Loucy (cell line): ENCODE data around the gene RSPRY1.
A peak's percentile ranks its signal among the peaks of the same experiment; 100 is the strongest.
"Not testable (repeated sequence)": the region's sequence is repeated elsewhere in the genome, so short reads cannot be mapped to it uniquely, and the experiment has no call there.

Experiments used
- H2AFZ ChIP-seq: fragments of 200-600 bp; sonication (generic); 2 replicates; pipeline ENCODE4 v1.6.0; 2016; ENCODE audit warnings: antibody characterized with exemption, mild to moderate bottlenecking, low read length, moderate library complexity
- H3F3A ChIP-seq: fragments of 200-600 bp; 2 replicates; pipeline ENCODE4 v1.6.0; 2016; ENCODE audit warnings: antibody characterized with exemption, low read depth, mild to moderate bottlenecking
- H3K27me3 ChIP-seq: fragments of 200-600 bp; sonication (generic); 2 replicates; pipeline ENCODE4 v1.6.1; 2014; ENCODE audit warnings: low read length, mild to moderate bottlenecking; ENCODE audit not compliant: insufficient read depth, poor library complexity, severe bottlenecking
- H3K36me3 ChIP-seq: fragments of 200-600 bp; sonication (generic); 2 replicates; pipeline ENCODE4 v1.6.1; 2016; ENCODE audit warnings: low read length; ENCODE audit not compliant: insufficient read depth
- H3K4me1 ChIP-seq: fragments of 200-600 bp; sonication (generic); 2 replicates; pipeline ENCODE4 v1.5.1; 2014; ENCODE audit warnings: low read length, mild to moderate bottlenecking; ENCODE audit not compliant: insufficient read depth, poor library complexity, severe bottlenecking
- H3K4me2 ChIP-seq: fragments of 200-600 bp; sonication (generic); 2 replicates; pipeline ENCODE4 v1.6.0; 2014; ENCODE audit warnings: antibody characterized with exemption, low read length, low read depth, mild to moderate bottlenecking; ENCODE audit not compliant: poor library complexity, severe bottlenecking
- H3K4me3 ChIP-seq: fragments of 200-600 bp; sonication (generic); 2 replicates; pipeline ENCODE4 v1.5.1; 2014; ENCODE audit warnings: low read length, mild to moderate bottlenecking, mixed read lengths; ENCODE audit not compliant: poor library complexity, severe bottlenecking
- H3K79me2 ChIP-seq: fragments of 200-600 bp; sonication (generic); 2 replicates; pipeline ENCODE4 v1.6.1; 2014; ENCODE audit warnings: low read length; ENCODE audit not compliant: insufficient read depth
- H3K9ac ChIP-seq: fragments of 200-600 bp; sonication (generic); 2 replicates; pipeline ENCODE4 v1.6.0; 2014; ENCODE audit warnings: mild to moderate bottlenecking, low read depth, low read length, moderate library complexity; ENCODE audit not compliant: poor library complexity, severe bottlenecking
- H3K9me2 ChIP-seq: fragments of 200-600 bp; sonication (generic); replicated peaks from 2 replicates; pipeline ENCODE4 v1.6.1; 2016; ENCODE audit warnings: low read depth, low read length, mixed read lengths
- H3K9me3 ChIP-seq: fragments of 200-600 bp; sonication (generic); 2 replicates; pipeline ENCODE4 v1.6.1; 2014; ENCODE audit warnings: mild to moderate bottlenecking, antibody characterized with exemption, low read length, low read depth; ENCODE audit not compliant: insufficient read depth
- H4K20me1 ChIP-seq: fragments of 200-600 bp; sonication (generic); 2 replicates; pipeline ENCODE4 v1.6.0; 2014; ENCODE audit warnings: antibody characterized with exemption, low read length, mild to moderate bottlenecking; ENCODE audit not compliant: insufficient read depth, poor library complexity, severe bottlenecking
- EZH2phosphoT487 ChIP-seq: fragments of 200-600 bp; IDR thresholded peaks from 2 replicates; pipeline ENCODE4 v1.6.1; 2018; ENCODE audit warnings: antibody characterized with exemption, mild to moderate bottlenecking, moderate library complexity, borderline replicate concordance
- TF ChIP-seq, protein P1 (sequence below): fragments of 200-600 bp; sonication (generic); conservative IDR thresholded peaks from 2 replicates; pipeline ENCODE4 v1.5.1; 2014; ENCODE audit warnings: mild to moderate bottlenecking, antibody characterized with exemption, low read length

The RSPRY1 gene

DNA sequence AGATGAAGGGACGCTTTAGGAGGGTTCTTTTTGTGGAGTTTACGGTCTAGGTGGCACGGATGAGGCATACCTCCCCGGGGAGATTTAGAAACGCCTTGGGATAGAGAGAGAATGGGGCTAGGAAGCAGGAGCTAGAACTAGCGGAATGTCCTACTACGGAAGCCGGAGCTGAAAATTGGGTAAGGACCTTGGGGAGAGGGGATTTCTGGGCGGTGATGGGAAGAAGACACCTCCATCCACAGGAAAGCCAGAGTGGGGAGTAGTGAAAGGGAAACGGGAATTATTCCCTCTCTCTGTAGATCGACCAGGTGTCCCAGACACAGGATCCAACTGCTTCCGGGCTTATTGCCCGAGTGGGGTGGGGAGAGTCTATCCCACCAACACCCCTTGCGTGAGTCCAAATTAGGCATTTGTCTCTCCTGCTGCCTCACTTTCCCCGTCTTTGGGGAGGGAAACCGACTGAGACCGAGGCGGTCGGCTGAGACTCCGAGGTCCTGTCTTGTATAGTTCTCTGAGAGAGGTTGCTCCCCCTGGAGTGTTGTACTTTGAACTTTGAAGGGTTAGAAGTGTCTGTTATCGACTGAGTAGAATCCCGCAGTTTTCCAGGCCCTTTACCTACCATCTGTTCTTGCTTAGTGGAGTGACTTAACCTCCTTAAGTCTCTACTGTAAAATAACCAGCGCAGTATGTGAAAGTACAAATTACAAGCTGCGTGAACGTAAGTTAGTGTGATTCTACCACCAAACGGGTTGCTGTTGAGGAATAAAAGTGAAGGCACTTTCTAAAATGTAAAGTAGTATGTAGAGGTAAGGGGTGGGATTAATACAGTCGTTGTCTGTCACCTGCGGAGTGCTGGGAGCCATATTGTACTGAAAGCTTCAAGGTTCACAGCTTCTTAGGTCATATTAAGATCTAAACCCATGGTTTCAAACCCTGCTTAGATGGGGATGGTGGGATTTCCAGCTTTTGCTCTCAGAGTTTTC, 1.0 kb downstream of the RSPRY1 start:
- no peaks in the 10 kb centered on the region for H3K9me3 ChIP-seq
- peak overlapping the region; percentile 79 for H2AFZ ChIP-seq
- H3K79me2 ChIP-seq: peaks cover 96% of the 10 kb centered on the region
- H3K4me3 ChIP-seq: peak overlapping the region; percentile 94
- H3K9ac ChIP-seq: peak overlapping the region; percentile 93
- H3K36me3 ChIP-seq: no peaks in the 10 kb centered on the region
- H4K20me1 ChIP-seq: peaks cover 47% of the 10 kb centered on the region
- H3K9me2 ChIP-seq: no peaks in the 10 kb centered on the region
- peak overlapping the region; percentile 87 for H3K4me2 ChIP-seq
- no peaks in the 10 kb centered on the region for H3K27me3 ChIP-seq
- peaks cover 58% of the 10 kb centered on the region for H3K4me1 ChIP-seq
- TF ChIP-seq, protein P1, sequence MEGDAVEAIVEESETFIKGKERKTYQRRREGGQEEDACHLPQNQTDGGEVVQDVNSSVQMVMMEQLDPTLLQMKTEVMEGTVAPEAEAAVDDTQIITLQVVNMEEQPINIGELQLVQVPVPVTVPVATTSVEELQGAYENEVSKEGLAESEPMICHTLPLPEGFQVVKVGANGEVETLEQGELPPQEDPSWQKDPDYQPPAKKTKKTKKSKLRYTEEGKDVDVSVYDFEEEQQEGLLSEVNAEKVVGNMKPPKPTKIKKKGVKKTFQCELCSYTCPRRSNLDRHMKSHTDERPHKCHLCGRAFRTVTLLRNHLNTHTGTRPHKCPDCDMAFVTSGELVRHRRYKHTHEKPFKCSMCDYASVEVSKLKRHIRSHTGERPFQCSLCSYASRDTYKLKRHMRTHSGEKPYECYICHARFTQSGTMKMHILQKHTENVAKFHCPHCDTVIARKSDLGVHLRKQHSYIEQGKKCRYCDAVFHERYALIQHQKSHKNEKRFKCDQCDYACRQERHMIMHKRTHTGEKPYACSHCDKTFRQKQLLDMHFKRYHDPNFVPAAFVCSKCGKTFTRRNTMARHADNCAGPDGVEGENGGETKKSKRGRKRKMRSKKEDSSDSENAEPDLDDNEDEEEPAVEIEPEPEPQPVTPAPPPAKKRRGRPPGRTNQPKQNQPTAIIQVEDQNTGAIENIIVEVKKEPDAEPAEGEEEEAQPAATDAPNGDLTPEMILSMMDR: no peak
- TF ChIP-seq EZH2phosphoT487: no peak
- no peaks in the 10 kb centered on the region for H3F3A ChIP-seq

DNA sequence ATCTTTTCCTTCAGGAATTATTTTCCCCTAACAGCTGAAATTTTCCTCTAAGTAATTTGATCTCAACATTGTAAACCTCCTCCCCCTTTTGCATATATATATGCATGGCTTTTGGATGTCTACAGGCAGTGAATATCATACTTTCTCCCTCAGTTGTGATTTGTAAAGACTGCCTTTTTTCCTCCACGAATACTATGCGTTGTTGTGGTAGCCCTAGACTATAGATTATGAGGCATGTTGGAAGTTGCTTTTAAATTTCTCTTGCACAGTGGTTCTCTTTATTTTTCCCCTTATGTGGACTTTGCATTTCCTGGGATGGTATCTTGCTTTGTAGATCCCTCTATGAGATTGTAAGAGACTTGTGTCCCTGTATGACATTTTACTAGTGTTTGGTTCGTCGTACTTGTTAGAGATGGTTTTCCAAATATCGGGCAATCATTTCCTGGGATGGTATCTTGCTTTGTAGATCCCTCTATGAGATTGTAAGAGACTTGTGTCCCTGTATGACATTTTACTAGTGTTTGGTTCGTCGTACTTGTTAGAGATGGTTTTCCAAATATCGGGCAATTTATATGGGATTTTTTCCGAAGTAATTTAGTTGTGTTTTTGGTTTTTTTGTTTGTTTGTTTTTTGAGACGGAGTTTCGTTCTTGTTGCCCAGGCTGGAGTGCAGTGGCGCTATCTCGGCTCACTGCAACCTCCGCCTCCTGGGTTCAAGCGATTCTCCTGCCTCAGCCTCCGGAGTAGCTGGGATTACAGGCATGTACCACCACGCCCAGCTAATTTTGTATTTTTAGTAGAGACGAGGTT, 2.0 kb downstream of the RSPRY1 start:
- H3K9me2 ChIP-seq, H3K36me3 ChIP-seq, H3K27me3 ChIP-seq, H2AFZ ChIP-seq, H3F3A ChIP-seq, H3K9me3 ChIP-seq: not testable (repeated sequence)
- Histone ChIP-seq H3K9ac (peak overlapping the region; percentile 93), H3K4me2 (peak overlapping the region; percentile 87), H3K79me2 (peaks cover 96% of the 10 kb centered on the region), H3K4me1 (peaks cover 55% of the 10 kb centered on the region), H4K20me1 (peaks cover 54% of the 10 kb centered on the region), H3K4me3 (peak overlapping the region; percentile 94)

DNA sequence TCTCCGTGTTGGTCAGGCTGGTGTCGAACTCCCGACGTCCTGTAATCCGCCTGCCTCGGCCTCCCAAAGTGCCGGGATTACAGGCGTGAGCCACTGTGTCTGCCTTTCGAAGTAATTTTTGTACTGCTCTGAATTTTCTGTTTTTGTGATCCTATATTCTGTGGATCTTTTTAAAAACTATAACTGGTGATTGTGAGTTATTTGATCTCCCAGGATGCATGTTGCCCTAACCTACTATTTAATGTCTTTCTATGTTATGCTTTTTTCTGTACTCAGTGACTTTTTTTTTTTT, 2.5 kb downstream of the RSPRY1 start:
- TF ChIP-seq, protein P1: no peak
- no peak for TF ChIP-seq EZH2phosphoT487
- peaks cover 52% of the 10 kb centered on the region for H4K20me1 ChIP-seq
- peaks cover 50% of the 10 kb centered on the region for H3K4me1 ChIP-seq
- H3K9me3 ChIP-seq: no peaks in the 10 kb centered on the region
- no peaks in the 10 kb centered on the region for H3K36me3 ChIP-seq
- H3K4me3 ChIP-seq: peak overlapping the region; percentile 34
- no peaks in the 10 kb centered on the region for H3K9me2 ChIP-seq
- no peaks in the 10 kb centered on the region for H3F3A ChIP-seq
- H3K4me2 ChIP-seq: peak overlapping the region; percentile 87
- H3K79me2 ChIP-seq: peaks cover 96% of the 10 kb centered on the region
- H3K27me3 ChIP-seq: no peaks in the 10 kb centered on the region
- H3K9ac ChIP-seq: no peak overlapping the region
- H2AFZ ChIP-seq: no peak overlapping the region

DNA sequence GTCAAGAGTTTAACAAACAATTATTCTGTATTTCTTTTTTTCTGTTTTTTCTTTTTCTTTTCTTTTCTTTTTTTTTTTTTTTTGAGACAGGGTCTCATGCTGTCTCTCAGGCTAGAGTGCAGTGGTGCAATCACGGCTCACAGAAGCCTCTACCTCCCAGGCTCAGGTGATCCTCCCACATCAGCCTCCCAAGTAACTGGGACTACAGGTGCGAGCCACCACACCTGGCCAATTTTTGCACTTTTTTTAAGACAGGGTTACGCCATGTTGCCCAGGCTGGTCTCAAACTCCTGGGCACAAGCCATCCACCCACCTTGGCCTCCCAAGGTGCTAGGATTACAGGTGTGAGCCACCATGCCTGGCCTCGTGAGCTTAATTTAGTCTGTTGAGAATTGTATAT, 3.4 kb downstream of the RSPRY1 start:
- not testable (repeated sequence) for H3K36me3 ChIP-seq, H3K9me3 ChIP-seq, H3K9me2 ChIP-seq, H3K9ac ChIP-seq, H3K27me3 ChIP-seq, H2AFZ ChIP-seq, H3F3A ChIP-seq, H3K4me3 ChIP-seq
- H3K79me2 ChIP-seq: peaks cover 96% of the 10 kb centered on the region
- peaks cover 52% of the 10 kb centered on the region for H4K20me1 ChIP-seq
- H3K4me1 ChIP-seq: peaks cover 47% of the 10 kb centered on the region
- peak overlapping the region; percentile 56 for H3K4me2 ChIP-seq
